ENCODE measurements around the gene CCDC187.

CCDC187 gene

GRCh38 chr9:136314944-136315343 is 11.1 kb upstream of the CCDC187 start:
- DNase-seq: no peak
- ATAC-seq: no peak
- H3K27ac Mint-ChIP-seq: no peak overlapping the region

GRCh38 chr9:136314056-136314416 is 10.1 kb upstream of the CCDC187 start:
- Mint-ChIP-seq H3K27me3 (no peaks in the 10 kb centered on the region), H3K4me1 (no peaks in the 10 kb centered on the region), H3K36me3 (ENCODE audit: low read depth) (peaks cover 3% of the 10 kb centered on the region), H3K9me3 (peaks cover 10% of the 10 kb centered on the region), H3K27ac (no peak overlapping the region), H3K4me3 (no peak overlapping the region)
- no peak for DNase-seq
- no peak for ATAC-seq

More at GRCh38 chr9:136314944-136315343, 11.1 kb upstream of the CCDC187 start:
- H3K4me3 Mint-ChIP-seq: no peak overlapping the region
- no peaks in the 10 kb centered on the region for H3K4me1 Mint-ChIP-seq
- H3K27me3 Mint-ChIP-seq: no peaks in the 10 kb centered on the region
- H3K9me3 Mint-ChIP-seq: peaks cover 10% of the 10 kb centered on the region
- H3K36me3 Mint-ChIP-seq (ENCODE audit: low read depth): peaks cover 3% of the 10 kb centered on the region

GRCh38 chr9:136313111-136314055 is 9.5 kb upstream of the CCDC187 start:
- Mint-ChIP-seq H3K4me3 (no peak overlapping the region), H3K36me3 (ENCODE audit: low read depth) (peaks cover 3% of the 10 kb centered on the region), H3K27me3 (no peaks in the 10 kb centered on the region), H3K4me1 (no peaks in the 10 kb centered on the region), H3K9me3 (peaks cover 10% of the 10 kb centered on the region), H3K27ac (no peak overlapping the region)
- no peak for ATAC-seq
- no peak for DNase-seq

GRCh38 chr9:136312436-136312835 is 8.5 kb upstream of the CCDC187 start:
- ATAC-seq (peak; percentile 51), DNase-seq (peak; percentile 58)
- Mint-ChIP-seq H3K4me3 (no peak overlapping the region), H3K4me1 (no peaks in the 10 kb centered on the region), H3K27me3 (no peaks in the 10 kb centered on the region), H3K27ac (no peak overlapping the region), H3K9me3 (peaks cover 10% of the 10 kb centered on the region), H3K36me3 (ENCODE audit: low read depth) (peaks cover 3% of the 10 kb centered on the region)

- Mint-ChIP-seq H3K27me3 (no peaks in the 10 kb centered on the region), H3K9me3 (peaks cover 10% of the 10 kb centered on the region), H3K27ac (no peak overlapping the region), H3K4me1 (no peaks in the 10 kb centered on the region), H3K4me3 (no peak overlapping the region), H3K36me3 (ENCODE audit: low read depth) (peaks cover 3% of the 10 kb centered on the region)
- ATAC-seq: no peak
- no peak for DNase-seq
These were observed 8.1 kb upstream of the CCDC187 start for GRCh38 chr9:136312009-136312375.

GRCh38 chr9:136311051-136312008 is 7.4 kb upstream of the CCDC187 start:
- DNase-seq (no peak), ATAC-seq (peak; percentile 22)
- Mint-ChIP-seq H3K4me1 (peaks cover 2% of the 10 kb centered on the region), H3K4me3 (no peak overlapping the region), H3K27me3 (no peaks in the 10 kb centered on the region), H3K9me3 (peaks cover 10% of the 10 kb centered on the region), H3K27ac (no peak overlapping the region), H3K36me3 (ENCODE audit: low read depth) (peaks cover 3% of the 10 kb centered on the region)

GRCh38 chr9:136310273-136311030 is 6.6 kb upstream of the CCDC187 start:
- Mint-ChIP-seq H3K36me3 (ENCODE audit: low read depth) (peaks cover 3% of the 10 kb centered on the region), H3K27me3 (no peaks in the 10 kb centered on the region), H3K4me3 (no peak overlapping the region), H3K4me1 (peaks cover 4% of the 10 kb centered on the region), H3K9me3 (peaks cover 9% of the 10 kb centered on the region), H3K27ac (no peak overlapping the region)
- no peak for DNase-seq
- no peak for ATAC-seq

GRCh38 chr9:136309806-136310220 is 5.9 kb upstream of the CCDC187 start:
- Mint-ChIP-seq H3K9me3 (peaks cover 4% of the 10 kb centered on the region), H3K27me3 (no peaks in the 10 kb centered on the region), H3K4me1 (peaks cover 4% of the 10 kb centered on the region), H3K4me3 (no peak overlapping the region), H3K36me3 (ENCODE audit: low read depth) (no peaks in the 10 kb centered on the region), H3K27ac (no peak overlapping the region)
- no peak for DNase-seq
- no peak for ATAC-seq

GRCh38 chr9:136309101-136309801 is 5.4 kb upstream of the CCDC187 start:
- ATAC-seq (no peak), DNase-seq (no peak)
- no peaks in the 10 kb centered on the region for H3K27me3 Mint-ChIP-seq
- H3K9me3 Mint-ChIP-seq: no peaks in the 10 kb centered on the region
- no peak overlapping the region for H3K27ac Mint-ChIP-seq
- H3K4me3 Mint-ChIP-seq: no peak overlapping the region
- peaks cover 4% of the 10 kb centered on the region for H3K4me1 Mint-ChIP-seq
- H3K36me3 Mint-ChIP-seq (ENCODE audit: low read depth): no peaks in the 10 kb centered on the region

GRCh38 chr9:136308702-136309053 is 4.8 kb upstream of the CCDC187 start:
- H3K27ac Mint-ChIP-seq: no peak overlapping the region
- no peaks in the 10 kb centered on the region for H3K27me3 Mint-ChIP-seq
- DNase-seq (no peak), ATAC-seq (no peak)
- peaks cover 4% of the 10 kb centered on the region for H3K4me1 Mint-ChIP-seq
- H3K4me3 Mint-ChIP-seq: no peak overlapping the region
- H3K36me3 Mint-ChIP-seq (ENCODE audit: low read depth): no peaks in the 10 kb centered on the region
- H3K9me3 Mint-ChIP-seq: no peaks in the 10 kb centered on the region

- no peak for ATAC-seq
- DNase-seq: no peak
- Mint-ChIP-seq H3K27ac (no peak overlapping the region), H3K9me3 (no peaks in the 10 kb centered on the region), H3K36me3 (ENCODE audit: low read depth) (no peaks in the 10 kb centered on the region), H3K4me3 (no peak overlapping the region), H3K4me1 (peaks cover 4% of the 10 kb centered on the region), H3K27me3 (no peaks in the 10 kb centered on the region)
These were observed 4.3 kb upstream of the CCDC187 start for GRCh38 chr9:136308006-136308701.

- no peak overlapping the region for H3K27ac Mint-ChIP-seq
- no peaks in the 10 kb centered on the region for H3K36me3 Mint-ChIP-seq (ENCODE audit: low read depth)
These were observed 3.4 kb upstream of the CCDC187 start for GRCh38 chr9:136307215-136307750.

More at GRCh38 chr9:136307215-136307750, 3.4 kb upstream of the CCDC187 start:
- no peak overlapping the region for H3K4me3 Mint-ChIP-seq
- H3K27me3 Mint-ChIP-seq: no peaks in the 10 kb centered on the region
- no peaks in the 10 kb centered on the region for H3K9me3 Mint-ChIP-seq
- ATAC-seq (no peak), DNase-seq (no peak)
- H3K4me1 Mint-ChIP-seq: peaks cover 4% of the 10 kb centered on the region
